ENCODE data around the gene NXF3. TPM values are rescaled to one million over a fixed set of nuclear protein-coding genes. Genes with fewer than 3 reads are reported as not detected.
"Not testable (repeated sequence)": the region's sequence is repeated elsewhere in the genome, so short reads cannot be mapped to it uniquely, and the experiment has no call there.

The NXF3 gene
- polyA plus RNA-seq (2011; rRNA removed) (0.83 and 0.93 TPM in 2 replicates), polyA minus RNA-seq (2011; rRNA and poly(A)+ RNA removed) (0.46 and 0.47 TPM in 2 replicates)

GRCh38 chrX:103092942-103093341 is at the start of gene NXF3:
Gene NXF3 (minus strand): TSS chrX:103093143. CDS start chrX:103093023, 120 bp downstream.
- no peak for DNase-seq (ENCODE audit: low read depth)
- Histone ChIP-seq H3K27me3 (ENCODE audit: control insufficient read depth, insufficient read depth, low read length) (no peaks in the 10 kb centered on the region), H3K4me3 (ENCODE audit: low read depth, low read length) (no peak within 1 kb of the TSS), H3K36me3 (ENCODE audit: control insufficient read depth, insufficient read depth, low read length) (no peaks in the 10 kb centered on the region)
- POLR2A ChIA-PET: no interaction called here
- CTCF ChIA-PET: no interaction called here
- TF ChIP-seq CTCF (IDR thresholded peaks at IDR 0.05; ENCODE audit: insufficient read depth, low read depth, low read length): no peak

- H3K27me3 ChIP-seq (ENCODE audit: control insufficient read depth, insufficient read depth, low read length); CTCF ChIA-PET; H3K36me3 ChIP-seq (ENCODE audit: control insufficient read depth, insufficient read depth, low read length); DNase-seq (ENCODE audit: low read depth); POLR2A ChIA-PET; H3K4me3 ChIP-seq (ENCODE audit: low read depth, low read length): not testable (repeated sequence)
Measured at GRCh38 chrX:103136528-103136927, 43.6 kb upstream of the NXF3 start.

GRCh38 chrX:103124284-103124683 is 31.3 kb upstream of the NXF3 start:
- H3K4me3 ChIP-seq (ENCODE audit: low read depth, low read length): no peak overlapping the region
- no peak for TF ChIP-seq CTCF (IDR thresholded peaks at IDR 0.05; ENCODE audit: insufficient read depth, low read depth, low read length)
- DNase-seq (ENCODE audit: low read depth): no peak
- H3K36me3 ChIP-seq (ENCODE audit: control insufficient read depth, insufficient read depth, low read length): no peaks in the 10 kb centered on the region
- POLR2A ChIA-PET: no interaction called here
- H3K27me3 ChIP-seq (ENCODE audit: control insufficient read depth, insufficient read depth, low read length): no peaks in the 10 kb centered on the region
- CTCF ChIA-PET: no interaction called here

GRCh38 chrX:103120748-103121147 is 27.8 kb upstream of the NXF3 start:
- Histone ChIP-seq H3K4me3 (ENCODE audit: low read depth, low read length) (no peak overlapping the region), H3K27me3 (ENCODE audit: control insufficient read depth, insufficient read depth, low read length) (no peaks in the 10 kb centered on the region), H3K36me3 (ENCODE audit: control insufficient read depth, insufficient read depth, low read length) (no peaks in the 10 kb centered on the region)
- no peak for DNase-seq (ENCODE audit: low read depth)
- ChIA-PET CTCF (no interaction called here), POLR2A (no interaction called here)
- TF ChIP-seq CTCF (IDR thresholded peaks at IDR 0.05; ENCODE audit: insufficient read depth, low read depth, low read length): no peak

GRCh38 chrX:103116970-103117369 is 24.0 kb upstream of the NXF3 start:
- H3K27me3 ChIP-seq (ENCODE audit: control insufficient read depth, insufficient read depth, low read length); POLR2A ChIA-PET; DNase-seq (ENCODE audit: low read depth); CTCF ChIA-PET; H3K4me3 ChIP-seq (ENCODE audit: low read depth, low read length); H3K36me3 ChIP-seq (ENCODE audit: control insufficient read depth, insufficient read depth, low read length): not testable (repeated sequence)

GRCh38 chrX:103109497-103109896 is 16.6 kb upstream of the NXF3 start:
- CTCF ChIA-PET; DNase-seq (ENCODE audit: low read depth); H3K27me3 ChIP-seq (ENCODE audit: control insufficient read depth, insufficient read depth, low read length); H3K4me3 ChIP-seq (ENCODE audit: low read depth, low read length); H3K36me3 ChIP-seq (ENCODE audit: control insufficient read depth, insufficient read depth, low read length); POLR2A ChIA-PET: not testable (repeated sequence)

- no peaks in the 10 kb centered on the region for H3K36me3 ChIP-seq (ENCODE audit: control insufficient read depth, insufficient read depth, low read length)
- no peak for TF ChIP-seq CTCF (IDR thresholded peaks at IDR 0.05; ENCODE audit: insufficient read depth, low read depth, low read length)
- DNase-seq (ENCODE audit: low read depth): no peak
- no peaks in the 10 kb centered on the region for H3K27me3 ChIP-seq (ENCODE audit: control insufficient read depth, insufficient read depth, low read length)
- no peak overlapping the region for H3K4me3 ChIP-seq (ENCODE audit: low read depth, low read length)
- POLR2A ChIA-PET: no interaction called here
- CTCF ChIA-PET: no interaction called here
Measured at GRCh38 chrX:103107836-103108235, 14.9 kb upstream of the NXF3 start.

GRCh38 chrX:103107227-103107737 is 14.3 kb upstream of the NXF3 start:
- H3K36me3 ChIP-seq (ENCODE audit: control insufficient read depth, insufficient read depth, low read length); DNase-seq (ENCODE audit: low read depth); H3K27me3 ChIP-seq (ENCODE audit: control insufficient read depth, insufficient read depth, low read length); H3K4me3 ChIP-seq (ENCODE audit: low read depth, low read length); POLR2A ChIA-PET; CTCF ChIA-PET: not testable (repeated sequence)

GRCh38 chrX:103104370-103104769 is 11.4 kb upstream of the NXF3 start:
- DNase-seq (ENCODE audit: low read depth); H3K4me3 ChIP-seq (ENCODE audit: low read depth, low read length); CTCF ChIA-PET; H3K27me3 ChIP-seq (ENCODE audit: control insufficient read depth, insufficient read depth, low read length); POLR2A ChIA-PET; H3K36me3 ChIP-seq (ENCODE audit: control insufficient read depth, insufficient read depth, low read length): not testable (repeated sequence)

GRCh38 chrX:103103866-103104265 is 10.9 kb upstream of the NXF3 start:
- H3K36me3 ChIP-seq (ENCODE audit: control insufficient read depth, insufficient read depth, low read length); H3K4me3 ChIP-seq (ENCODE audit: low read depth, low read length); H3K27me3 ChIP-seq (ENCODE audit: control insufficient read depth, insufficient read depth, low read length); DNase-seq (ENCODE audit: low read depth); CTCF ChIA-PET; POLR2A ChIA-PET: not testable (repeated sequence)
